SK-N-SH (cell line): ENCODE data around the gene RASGRP2. TPM values are rescaled to one million over a fixed set of nuclear protein-coding genes. Genes with fewer than 3 reads are reported as not detected.

Experiments
- CTCF ChIA-PET: fragments of 300-600, 350-600 bp; formaldehyde crosslinking; extraction: SDS; loops from one replicate; lab custom pipeline; 2021; lab: Yijun Ruan, JAX
- POLR2A ChIA-PET: fragments of 350-600 bp; sonication (Branson Sonifier 250); formaldehyde crosslinking; extraction: SDS; loops from one replicate; lab custom pipeline; 2020; ENCODE audit warnings: antibody characterized with exemption, inconsistent platforms; lab: Yijun Ruan, JAX
- DNase-seq: peaks from one replicate; pipeline ENCODE4 v3.0.0; 2012
- H2AFZ ChIP-seq: fragments of 200-600 bp; sonication (generic); 2 replicates; pipeline ENCODE4 v1.8.1; 2016; ENCODE audit warnings: antibody characterized with exemption, mild to moderate bottlenecking, low read depth
- H3F3A ChIP-seq: fragments of 200-600 bp; sonication (generic); replicated peaks from 2 replicates; pipeline ENCODE3; 2016; ENCODE audit warnings: antibody characterized with exemption, mild to moderate bottlenecking; ENCODE audit not compliant: insufficient read depth
- H3K27ac ChIP-seq, 2 experiments: fragments of 200-500 bp in 1 of 2; fragments of 200-600 bp in 1 of 2; sonication (Bioruptor generic) in 1 of 2; sonication (generic), shearing (Covaris generic) in 1 of 2; 2 replicates each; pipeline versions ENCODE4 v1.5.1 to v1.6.1; 2014 to 2016; ENCODE audit warnings: low read depth in 2 of 2, inconsistent platforms in 1 of 2, low read length in 1 of 2, mild to moderate bottlenecking in 1 of 2, mixed read lengths in 1 of 2
- H3K27me3 ChIP-seq: fragments of 200-600 bp; sonication (generic), shearing (Covaris generic); 2 replicates; pipeline ENCODE4 v1.6.1; 2016; ENCODE audit warnings: mixed run types; ENCODE audit not compliant: insufficient read depth
- H3K36me3 ChIP-seq, 2 experiments: fragments of 200-500 bp in 1 of 2; fragments of 200-600 bp in 1 of 2; sonication (Bioruptor generic) in 1 of 2; sonication (generic) in 1 of 2; replicated peaks in 1 of 2; 2 replicates each; pipeline versions ENCODE3 to v1.5.1; 2014 to 2016; ENCODE audit warnings: low read length in 1 of 2, mild to moderate bottlenecking in 1 of 2; ENCODE audit not compliant: insufficient read depth in 2 of 2, control insufficient read depth in 1 of 2
- H3K4me1 ChIP-seq, 2 experiments: fragments of 200-500 bp in 1 of 2; fragments of 200-600 bp in 1 of 2; sonication (Bioruptor generic) in 1 of 2; sonication (generic), shearing (Covaris generic) in 1 of 2; 2 replicates each; pipeline versions ENCODE4 v1.5.1 to v1.6.1; 2014 to 2016; ENCODE audit warnings: low read depth in 1 of 2, low read length in 1 of 2, mixed run types in 1 of 2; ENCODE audit not compliant: insufficient read depth in 2 of 2, control insufficient read depth in 1 of 2
- H3K4me2 ChIP-seq: fragments of 200-600 bp; sonication (generic), shearing (Covaris generic); 2 replicates; pipeline ENCODE4 v1.6.1; 2017; ENCODE audit warnings: mixed run types
- H3K4me3 ChIP-seq, 2 experiments: fragments of 200-500 bp in 1 of 2; fragments of 200-600 bp in 1 of 2; sonication (Bioruptor generic) in 1 of 2; sonication (generic), shearing (Covaris generic) in 1 of 2; 2 replicates each; pipeline versions ENCODE4 v1.5.1 to v1.8.1; 2014 to 2016; ENCODE audit warnings: low read depth in 2 of 2, inconsistent platforms in 1 of 2, low read length in 1 of 2, mild to moderate bottlenecking in 1 of 2, mixed read lengths in 1 of 2, moderate library complexity in 1 of 2
- H3K79me2 ChIP-seq: fragments of 200-600 bp; sonication (generic); 2 replicates; pipeline ENCODE4 v1.8.1; 2017; ENCODE audit warnings: mild to moderate bottlenecking; ENCODE audit not compliant: insufficient read depth
- H3K9ac ChIP-seq: fragments of 200-600 bp; sonication (generic); 2 replicates; pipeline ENCODE4 v1.6.1; 2017; ENCODE audit warnings: mixed run types
- H3K9me2 ChIP-seq: fragments of 200-600 bp; sonication (generic); 2 replicates; pipeline ENCODE4 v1.6.1; 2017; ENCODE audit warnings: mixed run types
- H3K9me3 ChIP-seq: fragments of 200-600 bp; sonication (generic); 2 replicates; pipeline ENCODE4 v1.6.1; 2017; ENCODE audit warnings: mixed run types, mild to moderate bottlenecking, moderate library complexity
- H4K20me1 ChIP-seq: fragments of 200-600 bp; sonication (generic); 2 replicates; pipeline ENCODE4 v1.6.1; 2017; ENCODE audit warnings: mild to moderate bottlenecking, mixed run types; ENCODE audit not compliant: insufficient read depth
- CHD2 ChIP-seq: fragments of 150-350 bp; IDR thresholded peaks from 2 replicates; pipeline ENCODE4 v1.6.1; 2018; ENCODE audit warnings: low read length; ENCODE audit not compliant: partially characterized antibody
- CTCF ChIP-seq: fragments of 200-600 bp; sonication (generic); IDR thresholded peaks from 2 replicates; pipeline ENCODE4 v1.6.1; 2017; ENCODE audit warnings: antibody characterized with exemption, mild to moderate bottlenecking, moderate library complexity
- EP300 ChIP-seq, 2 experiments: IDR thresholded peaks; 2 replicates each; pipeline versions ENCODE4 v1.4.0 to v1.6.1; 2012; ENCODE audit warnings: borderline replicate concordance in 1 of 2, low read depth in 1 of 2, low read length in 1 of 2
- EZH2phosphoT487 ChIP-seq: fragments of 200-600 bp; sonication (generic); IDR thresholded peaks from 2 replicates; pipeline ENCODE4 v1.6.1; 2017; ENCODE audit warnings: low read depth, mixed run types, mild to moderate bottlenecking, antibody characterized with exemption, moderate library complexity, borderline replicate concordance
- FOXJ3 ChIP-seq: sonication (generic); formaldehyde crosslinking; IDR thresholded peaks from 2 replicates; pipeline ENCODE4 v1.5.1; 2020; ENCODE audit warnings: mild to moderate bottlenecking, missing genetic modification reagents
- IRF3 ChIP-seq: fragments of 150-350 bp; IDR thresholded peaks from 2 replicates; pipeline ENCODE4 v1.6.1; 2016; ENCODE audit warnings: mild to moderate bottlenecking, low read depth, low read length
- MAX ChIP-seq: IDR thresholded peaks from 2 replicates; pipeline ENCODE4 v1.4.0; 2012; ENCODE audit warnings: low read depth
- MEF2A ChIP-seq: IDR thresholded peaks from 2 replicates; pipeline ENCODE4 v1.4.0; 2012; ENCODE audit warnings: low read depth, borderline replicate concordance
- NFIC ChIP-seq: IDR thresholded peaks from 2 replicates; pipeline ENCODE4 v1.4.0; 2012; ENCODE audit warnings: borderline replicate concordance
- NRF1 ChIP-seq: IDR thresholded peaks from 2 replicates; pipeline ENCODE4 v1.6.1; 2012; ENCODE audit warnings: low read depth, mild to moderate bottlenecking, low read length
- PBX3 ChIP-seq: IDR thresholded peaks from 2 replicates; pipeline ENCODE4; 2012
- POLR2AphosphoS5 ChIP-seq: IDR thresholded peaks from 2 replicates; pipeline ENCODE4 v1.6.1; 2012; ENCODE audit warnings: low read depth, low read length
- REST ChIP-seq: IDR thresholded peaks from 2 replicates; pipeline ENCODE4 v1.6.1; 2012; ENCODE audit warnings: mild to moderate bottlenecking, low read depth, low read length, moderate library complexity
- RFX5 ChIP-seq: IDR thresholded peaks from 2 replicates; pipeline ENCODE4 v1.6.1; 2012; ENCODE audit warnings: mild to moderate bottlenecking, improper control_type of control experiment, low read length
- RXRA ChIP-seq: IDR thresholded peaks from 2 replicates; pipeline ENCODE4 v1.4.0; 2012; ENCODE audit warnings: low read depth, mild to moderate bottlenecking, borderline replicate concordance
- SMC3 ChIP-seq: IDR thresholded peaks from 2 replicates; pipeline ENCODE4 v1.6.1; 2012; ENCODE audit warnings: low read depth, low read length, improper control_type of control experiment
- TAF1 ChIP-seq: IDR thresholded peaks from 2 replicates; pipeline ENCODE4 v1.6.1; 2012; ENCODE audit warnings: low read depth, mild to moderate bottlenecking, low read length, moderate library complexity, borderline replicate concordance
- WGBS: methylation state at CpG from one replicate; pipeline ENCODE4 v1.1.6; 2017; ENCODE audit warnings: low lambda C conversion rate; 5-methylcytosine and 5-hydroxymethylcytosine counted together
- polyA plus RNA-seq, 3 experiments: library from polyadenylated mRNA; depleted of rRNA; stranded (reverse); fragments of >200 nt; gene quantifications; 2 replicates each; pipeline ENCODE4 v1.2.3, GENCODE V29; 2012

RASGRP2 gene
- polyA plus RNA-seq, 1 of the 3 experiments (the other 2 are of a cell fraction): 1.6 TPM

- Histone ChIP-seq H3K79me2 (no peaks in the 10 kb centered on the region), H2AFZ (no peak overlapping the region), H3K4me1 (peaks cover 11 to 15% of the 10 kb centered on the region in 2 experiments; a peak in 2 of 4 replicates), H3K9me2 (no peaks in the 10 kb centered on the region), H4K20me1 (no peaks in the 10 kb centered on the region), H3F3A (no peaks in the 10 kb centered on the region), H3K4me3 (no peak overlapping the region), H3K4me2 (no peak overlapping the region), H3K27ac (no peak overlapping the region), H3K9ac (no peak overlapping the region), H3K9me3 (no peaks in the 10 kb centered on the region), H3K36me3 (no peaks in the 10 kb centered on the region), H3K27me3 (peaks cover 8% of the 10 kb centered on the region; the same call in 1 of the 2 replicates)
- TF ChIP-seq SMC3: no peak
- no peak for TF ChIP-seq CTCF
- TF ChIP-seq CHD2: no peak
- no peak for TF ChIP-seq POLR2AphosphoS5
- no peak for TF ChIP-seq REST
- TF ChIP-seq TAF1: no peak
- no peak for TF ChIP-seq RXRA
- TF ChIP-seq IRF3: no peak
- TF ChIP-seq PBX3: no peak
- no peak for TF ChIP-seq EZH2phosphoT487
- no peak for TF ChIP-seq MAX
- no peak for TF ChIP-seq NFIC
- TF ChIP-seq NRF1: no peak
- no peak for TF ChIP-seq FOXJ3 (CRISPR knock-in tag)
- no peak for TF ChIP-seq MEF2A
- no peak for TF ChIP-seq EP300 (IDR thresholded peaks at IDR 0.05; ENCODE audit: borderline replicate concordance in 1 of 2, low read depth in 1 of 2, low read length in 1 of 2)
- no peak for TF ChIP-seq RFX5
- POLR2A ChIA-PET: no interaction called here
- CTCF ChIA-PET: interaction anchor here (1.0 to 2.1 kb wide), 4 partner anchors 46 to 87 kb away, joined by 3 to 10 read pairs (median 4); no protein-coding TSS in a partner anchor
- WGBS: 92% methylated on average over 9 of the region's 12 CpGs
- no peak for DNase-seq
Observed at GRCh38 chr11:64739871-64740270, 4.1 kb downstream of the RASGRP2 start.
